Kidney (tissue), 14 donors: ENCODE measurements around the gene GPX4. TPM values are rescaled to one million over a fixed set of nuclear protein-coding genes. Genes with fewer than 3 reads are reported as not detected.

Experiments
- DNase-seq, 5 donors: peaks; one replicate each; pipeline ENCODE4 v3.0.0-alpha.2; 2013 to 2020
- FAIRE-seq: peaks from 2 replicates; lab custom pipeline; 2012; peaks lifted over from hg19 to GRCh38; lab: Jason Lieb, UNC
- H3K27ac ChIP-seq, 2 donors: one replicate each; pipeline ENCODE4 v1.7.0; 2013; ENCODE audit warnings: low read depth in 2 of 2, low read length in 2 of 2, inconsistent platforms in 1 of 2
- H3K27me3 ChIP-seq: one replicate; pipeline ENCODE4 v1.7.1; 2013; ENCODE audit warnings: low read length, inconsistent platforms; ENCODE audit not compliant: control insufficient read depth, insufficient read depth
- H3K36me3 ChIP-seq, 3 donors: one replicate each; pipeline versions ENCODE4 v1.7.0 to v1.7.1; 2013; ENCODE audit warnings: low read length in 3 of 3, control low read depth in 1 of 3, inconsistent platforms in 1 of 3; ENCODE audit not compliant: insufficient read depth in 3 of 3, control insufficient read depth in 2 of 3
- H3K4me1 ChIP-seq, 3 donors: one replicate each; pipeline versions ENCODE4 v1.7.0 to v1.7.1; 2013; ENCODE audit warnings: low read length in 3 of 3, inconsistent platforms in 1 of 3, low read depth in 1 of 3; ENCODE audit not compliant: control insufficient read depth in 2 of 3, insufficient read depth in 2 of 3
- H3K4me3 ChIP-seq, 3 donors: one replicate each; pipeline versions ENCODE4 v1.7.0 to v1.8.1; 2013; ENCODE audit warnings: low read length in 3 of 3, control low read depth in 1 of 3, inconsistent platforms in 1 of 3
- H3K9ac ChIP-seq, 3 donors: one replicate each; pipeline versions ENCODE4 v1.7.0 to v1.7.1; 2013; ENCODE audit warnings: low read length in 3 of 3, control low read depth in 1 of 3, inconsistent platforms in 1 of 3
- H3K9me3 ChIP-seq, 3 donors: one replicate each; pipeline versions ENCODE4 v1.7.0 to v1.7.1; 2013; ENCODE audit warnings: low read length in 3 of 3, control low read depth in 1 of 3, inconsistent platforms in 1 of 3; ENCODE audit not compliant: control insufficient read depth in 2 of 3, insufficient read depth in 1 of 3
- CTCF ChIP-seq: IDR thresholded peaks from 3 replicates; pipeline ENCODE4 v1.5.1; 2012; ENCODE audit warnings: mild to moderate bottlenecking, moderate library complexity, borderline replicate concordance; ENCODE audit not compliant: insufficient read depth; ENCODE audit errors: extremely low read depth
- intact Hi-C: fragments of 100-400 bp; cut with DNase I; formaldehyde crosslinking; loops from one replicate; pipeline ENCODE4 v1.11.1; 2022
- polyA plus RNA-seq: library from polyadenylated mRNA; stranded (reverse); fragments of 350-450 nt; fragmentation: Illumina TruSeq; extraction: RNeasy Lipid Tissue Mini Kit (QIAGEN cat#74804); gene quantifications from one replicate; pipeline ENCODE4 v1.2.3, GENCODE V29; 2014; ENCODE audit warnings: low read depth, low replicate concordance; ENCODE audit not compliant: insufficient read depth
- total RNA-seq: library from RNA; stranded (reverse); fragmentation: NEBNext Ultra II Directional; extraction: Animal tissue kit (Norgen Biotek cat#: 25700); gene quantifications from one replicate; pipeline ENCODE4 v1.2.1, GENCODE V29; 2021
- donor health status: control.
- donor health status: control.
- donor health status: control.
- donor health status: control.
- donor health status: control.
- donor health status: DM: yes; HTN: yes; CAD: no.
- donor health status: Normal renal cell carcinoma (clear cell type).

GPX4 gene
- total and polyA plus RNA-seq, 2 donors from 2014 or later = 268 to 966 TPM

- Histone ChIP-seq H3K9me3 (no peaks in the 10 kb centered on the region), H3K4me3 (no peak overlapping the region), H3K27me3 (no peaks in the 10 kb centered on the region), H3K9ac (no peak overlapping the region), H3K36me3 (peaks cover 0 to 28% (median 16%) of the 10 kb centered on the region in 3 donors), H3K4me1 (peaks cover 0 to 11% (median 0%) of the 10 kb centered on the region in 3 donors), H3K27ac (no peak overlapping the region)
- intact Hi-C loops = no loop called here
- FAIRE-seq = no peak
- peak in 1 of 5 donors; percentile 75 for DNase-seq
- TF ChIP-seq CTCF = no peak
These were observed 13.2 kb downstream of the GPX4 start for GRCh38 chr19:1116726-1117581.

- Histone ChIP-seq H3K9me3 (no peaks in the 10 kb centered on the region), H3K4me3 (no peak overlapping the region), H3K4me1 (peaks cover 0 to 10% (median 0%) of the 10 kb centered on the region in 3 donors), H3K27me3 (no peaks in the 10 kb centered on the region), H3K9ac (no peak overlapping the region), H3K36me3 (peaks cover 0 to 28% (median 16%) of the 10 kb centered on the region in 3 donors), H3K27ac (no peak overlapping the region)
- intact Hi-C loops = no loop called here
- DNase-seq (no peak), FAIRE-seq (no peak)
- TF ChIP-seq CTCF = no peak
These were observed 13.9 kb downstream of the GPX4 start for GRCh38 chr19:1117654-1118053.

- no peak for FAIRE-seq
- H3K4me3 ChIP-seq = no peak overlapping the region
- peak in 1 of 5 donors; percentile 79 for DNase-seq
- H3K27ac ChIP-seq = no peak overlapping the region
- no peak overlapping the region for H3K9ac ChIP-seq
- intact Hi-C loops = no loop called here
- H3K27me3 ChIP-seq = no peaks in the 10 kb centered on the region
- H3K4me1 ChIP-seq = peaks cover 0 to 3% (median 0%) of the 10 kb centered on the region in 3 donors
- no peak for TF ChIP-seq CTCF
- H3K36me3 ChIP-seq = peaks cover 0 to 39% (median 19%) of the 10 kb centered on the region in 3 donors
- no peaks in the 10 kb centered on the region for H3K9me3 ChIP-seq
These were observed 15.2 kb downstream of the GPX4 start for GRCh38 chr19:1118999-1119398.
